Pancreas (tissue), 10 donors: ENCODE results near the gene ZNF425. TPM values are rescaled to one million over a fixed set of nuclear protein-coding genes. Genes with fewer than 3 reads are reported as not detected.

Experiments
- ATAC-seq, 4 donors: fragments of 200-7000 bp; cut with Tn5 transposase; one replicate each; pipeline versions ENCODE4 v1.8.0 to v1.9.1; 2020; ENCODE audit warnings: mild to moderate bottlenecking in 4 of 4, moderate library complexity in 4 of 4
- DNase-seq, 6 donors: peaks; one replicate each; pipeline ENCODE4 v3.0.0-alpha.2; 2020
- FAIRE-seq: peaks from 2 replicates; lab custom pipeline; 2012; peaks lifted over from hg19 to GRCh38; lab: Jason Lieb, UNC
- H3K27ac ChIP-seq, 4 donors: fragments of 200-600 bp; sonication (generic); 1 replicate in 3 of 4; 2 replicates in 1 of 4; pipeline versions ENCODE4 v1.5.0 to v1.8.0; 2020
- H3K27me3 ChIP-seq, 4 donors: fragments of 200-600 bp; one replicate each; pipeline ENCODE4 v1.8.0; 2021
- H3K36me3 ChIP-seq, 3 donors: fragments of 200-600 bp; sonication (generic) in 1 of 3; one replicate each; pipeline versions ENCODE4 v1.5.0 to v1.8.0; 2020 to 2021
- H3K4me1 ChIP-seq, 3 donors: fragments of 200-600 bp; one replicate each; pipeline ENCODE4 v1.8.0; 2021
- H3K4me3 ChIP-seq, 4 donors: fragments of 200-600 bp; sonication (generic) in 2 of 4; one replicate each; pipeline versions ENCODE4 v1.5.0 to v1.8.0; 2020 to 2021
- H3K9me3 ChIP-seq, 4 donors: fragments of 200-600 bp; one replicate each; pipeline ENCODE4 v1.8.0; 2021
- CTCF ChIP-seq, 4 donors: fragments of 200-600 bp; sonication (generic) in 3 of 4; IDR thresholded peaks; one replicate each; pipeline versions ENCODE4 v1.5.0 to v1.8.0; 2021; ENCODE audit warnings: antibody characterized with exemption in 4 of 4
- WGBS, 2 donors: extraction: QIAGEN DNeasy Blood & Tissue Kit; methylation state at CpG; one replicate each; pipeline ENCODE4 v1.1.7; 2013; 5-methylcytosine and 5-hydroxymethylcytosine counted together
- intact Hi-C, 3 donors: fragments of 100-400 bp; cut with DNase I; formaldehyde crosslinking; loops; one replicate each; pipeline versions ENCODE4 v1.11.1 to v1.14.2; 2022
- polyA plus RNA-seq, 2 donors: library from polyadenylated mRNA; stranded (reverse); fragments of 200-250 nt; gene quantifications; one replicate each; pipeline ENCODE4 v1.2.3, GENCODE V29; 2013
- total RNA-seq, 6 donors: library from RNA; stranded (reverse); fragmentation: NEBNext Ultra II Directional in 4 of 6; extraction: Animal tissue kit (Norgen Biotek cat#: 25700) in 4 of 6; gene quantifications; one replicate each; pipeline versions ENCODE4 v1.2.1 to v1.2.4, GENCODE V29; 2021 to 2023
- donor health status: healthy with polysubstance abuse.
- donor health status: DM: no; HTN: no; CAD: no; lungs with moderate emphysema.
- donor health status: DM: no; HTN: no; CAD: no.
- donor health status: control.
- donor health status: control.
- donor health status: Bipolar disorder and iron deficiency.
- donor health status: DM: yes; HTN: yes; CAD: no.
- donor health status: DM: no; HTN: no; CAD: no.
- donor health status: DM: no; HTN: no; CAD: no.
- donor health status: DM: yes; HTN: yes; CAD: no.

The ZNF425 gene
- total and polyA plus RNA-seq, 8 donors = 0.52 to 1.5 (median 1.00) TPM

GRCh38 chr7:149125189-149125862 is 798 bp downstream of the ZNF425 start:
- Histone ChIP-seq H3K4me1 (peaks cover 0 to 13% (median 0%) of the 10 kb centered on the region in 3 donors), H3K4me3 (peak overlapping the region; percentile 84 to 99 (median 93)), H3K36me3 (no peaks in the 10 kb centered on the region), H3K27ac (peak overlapping the region; percentile 82 to 92 (median 87)), H3K27me3 (no peaks in the 10 kb centered on the region), H3K9me3 (no peaks in the 10 kb centered on the region)
- WGBS, 2 donors = 2 to 4% methylated on average over 21 of the region's 21 CpGs
- DNase-seq = no peak
- no peak for ATAC-seq
- no peak for FAIRE-seq
- intact Hi-C loops = no loop called here
- no peak for TF ChIP-seq CTCF (IDR thresholded peaks at IDR 0.05)

- H3K4me3 ChIP-seq = no peak overlapping the region
- no peak for DNase-seq
- FAIRE-seq = no peak
- no peaks in the 10 kb centered on the region for H3K27me3 ChIP-seq
- H3K36me3 ChIP-seq = no peaks in the 10 kb centered on the region
- no peaks in the 10 kb centered on the region for H3K4me1 ChIP-seq
- no peak for TF ChIP-seq CTCF (IDR thresholded peaks at IDR 0.05)
- no peak overlapping the region for H3K27ac ChIP-seq
- WGBS, 2 donors = 90 to 93% methylated on average over 10 to 12 of the region's 12 CpGs
- H3K9me3 ChIP-seq = no peaks in the 10 kb centered on the region
- intact Hi-C loops = no loop called here
- ATAC-seq = no peak
Measured at GRCh38 chr7:149109969-149110368, 16.2 kb downstream of the ZNF425 start.

GRCh38 chr7:149104749-149105148 is 21.4 kb downstream of the ZNF425 start:
- intact Hi-C loops = no loop called here
- no peak for FAIRE-seq

GRCh38 chr7:149104214-149104613 is 21.9 kb downstream of the ZNF425 start:
- intact Hi-C loops = no loop called here
- Histone ChIP-seq H3K27ac (no peak overlapping the region), H3K36me3 (no peaks in the 10 kb centered on the region), H3K4me1 (no peaks in the 10 kb centered on the region), H3K27me3 (no peaks in the 10 kb centered on the region), H3K4me3 (no peak overlapping the region), H3K9me3 (no peaks in the 10 kb centered on the region)
- 95% methylated on average over 35 of the region's 35 CpGs for WGBS, 2 donors
- DNase-seq (no peak), ATAC-seq (no peak), FAIRE-seq (no peak)
- TF ChIP-seq CTCF (IDR thresholded peaks at IDR 0.05) = no peak

More at GRCh38 chr7:149104749-149105148, 21.4 kb downstream of the ZNF425 start:
- H3K27me3 ChIP-seq = no peaks in the 10 kb centered on the region
- ATAC-seq (no peak), DNase-seq (no peak)
- WGBS, 2 donors = 95 to 97% methylated on average over 25 of the region's 25 CpGs
- H3K4me1 ChIP-seq = no peaks in the 10 kb centered on the region
- no peak overlapping the region for H3K4me3 ChIP-seq
- no peak overlapping the region for H3K27ac ChIP-seq
- H3K36me3 ChIP-seq = no peaks in the 10 kb centered on the region
- H3K9me3 ChIP-seq = no peaks in the 10 kb centered on the region
- TF ChIP-seq CTCF (IDR thresholded peaks at IDR 0.05) = no peak

GRCh38 chr7:149103424-149103823 is 22.7 kb downstream of the ZNF425 start:
- no peak for TF ChIP-seq CTCF (IDR thresholded peaks at IDR 0.05)
- Histone ChIP-seq H3K4me1 (no peaks in the 10 kb centered on the region), H3K27me3 (no peaks in the 10 kb centered on the region), H3K36me3 (no peaks in the 10 kb centered on the region), H3K4me3 (no peak overlapping the region), H3K9me3 (no peaks in the 10 kb centered on the region), H3K27ac (no peak overlapping the region)
- 89 to 91% methylated on average over 9 of the region's 9 CpGs for WGBS, 2 donors
- intact Hi-C loops = no loop called here
- ATAC-seq = no peak
- DNase-seq = no peak
- no peak for FAIRE-seq
